DLD1 (cell line): ENCODE results near the gene GFOD1.

Experiments
- in situ Hi-C: cut with HindIII; loops from 2 replicates; pipeline ENCODE4 v1.10.0; 2017; ENCODE audit warnings: low sequenced_read_pairs

GFOD1 gene

GRCh38 chr6:13427801-13428582 lies 59.4 kb downstream of the GFOD1 start:
- in situ Hi-C loops, result no loop called here

- in situ Hi-C loops, result no loop called here
These were observed 60.1 kb downstream of the GFOD1 start for GRCh38 chr6:13427316-13427715.

- in situ Hi-C loops, result no loop called here
These were observed 61.2 kb downstream of the GFOD1 start for GRCh38 chr6:13425943-13426931.

GRCh38 chr6:13425270-13425873 lies 62.0 kb downstream of the GFOD1 start:
- in situ Hi-C loops, result no loop called here

GRCh38 chr6:13423252-13423651 lies 64.1 kb downstream of the GFOD1 start:
- in situ Hi-C loops, result no loop called here

GRCh38 chr6:13422681-13423221 lies 64.6 kb downstream of the GFOD1 start:
- in situ Hi-C loops, result no loop called here

GRCh38 chr6:13421425-13422059 lies 65.9 kb downstream of the GFOD1 start:
- in situ Hi-C loops, result no loop called here

- in situ Hi-C loops, result no loop called here
These were observed 67.1 kb downstream of the GFOD1 start for GRCh38 chr6:13420269-13420668.

- in situ Hi-C loops, result no loop called here
These were observed 67.8 kb downstream of the GFOD1 start for GRCh38 chr6:13419422-13420195.

GRCh38 chr6:13418844-13419243 lies 68.6 kb downstream of the GFOD1 start:
- in situ Hi-C loops, result no loop called here

- in situ Hi-C loops, result no loop called here
These were observed 69.4 kb downstream of the GFOD1 start for GRCh38 chr6:13417954-13418353.

GRCh38 chr6:13417431-13417830 lies 70.0 kb downstream of the GFOD1 start:
- in situ Hi-C loops, result no loop called here

- in situ Hi-C loops, result no loop called here
These were observed 72.1 kb downstream of the GFOD1 start for GRCh38 chr6:13415283-13415682.

GRCh38 chr6:13413900-13414555 lies 73.4 kb downstream of the GFOD1 start:
- in situ Hi-C loops, result no loop called here

- in situ Hi-C loops, result no loop called here
These were observed 73.9 kb downstream of the GFOD1 start for GRCh38 chr6:13413466-13413862.

GRCh38 chr6:13412639-13413465 lies 74.5 kb downstream of the GFOD1 start:
- in situ Hi-C loops, result no loop called here

GRCh38 chr6:13412211-13412610 lies 75.2 kb downstream of the GFOD1 start:
- in situ Hi-C loops, result no loop called here

GRCh38 chr6:13411484-13411883 lies 75.9 kb downstream of the GFOD1 start:
- in situ Hi-C loops, result no loop called here
